ENCODE results near the gene HOXA10.

Gene HOXA10

DNA sequence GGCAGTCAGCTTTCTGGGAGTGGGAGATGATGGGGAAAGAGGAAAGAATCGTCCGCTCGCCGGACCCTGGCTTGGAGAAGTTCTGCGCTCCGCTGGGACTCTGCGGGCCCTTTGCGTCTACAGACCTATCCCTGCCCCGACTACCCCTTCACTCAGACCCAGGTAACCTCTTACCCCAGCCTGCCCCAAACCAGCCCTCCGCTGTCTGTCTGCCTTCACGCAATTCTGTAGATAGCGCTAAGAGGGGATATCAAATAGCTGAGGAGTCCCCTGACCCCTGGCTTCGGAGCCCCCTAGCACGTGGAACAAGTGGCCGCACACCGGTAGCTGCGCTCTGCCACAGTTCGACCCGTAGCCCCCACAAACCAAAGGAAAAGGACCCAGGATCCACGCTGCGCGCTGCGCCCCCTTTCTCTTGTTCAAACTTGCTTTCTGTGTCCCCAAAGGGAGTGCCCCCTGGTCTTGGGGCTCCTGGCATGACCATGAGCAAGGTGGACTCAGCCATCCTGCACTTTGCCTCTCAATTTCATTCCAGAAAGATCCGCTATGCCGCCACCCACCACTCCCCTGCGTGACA is 50.6 kb downstream of the HOXA10 start:
- no peak for ATAC-seq
- no peak for TF ChIP-seq ARNTL (CRISPR knock-in tag; IDR thresholded peaks at IDR 0.05; ENCODE audit: borderline replicate concordance, low read depth)
- TF ChIP-seq ZFP3 (CRISPR knock-in tag; IDR thresholded peaks at IDR 0.05) = no peak
- TF ChIP-seq, protein P1, sequence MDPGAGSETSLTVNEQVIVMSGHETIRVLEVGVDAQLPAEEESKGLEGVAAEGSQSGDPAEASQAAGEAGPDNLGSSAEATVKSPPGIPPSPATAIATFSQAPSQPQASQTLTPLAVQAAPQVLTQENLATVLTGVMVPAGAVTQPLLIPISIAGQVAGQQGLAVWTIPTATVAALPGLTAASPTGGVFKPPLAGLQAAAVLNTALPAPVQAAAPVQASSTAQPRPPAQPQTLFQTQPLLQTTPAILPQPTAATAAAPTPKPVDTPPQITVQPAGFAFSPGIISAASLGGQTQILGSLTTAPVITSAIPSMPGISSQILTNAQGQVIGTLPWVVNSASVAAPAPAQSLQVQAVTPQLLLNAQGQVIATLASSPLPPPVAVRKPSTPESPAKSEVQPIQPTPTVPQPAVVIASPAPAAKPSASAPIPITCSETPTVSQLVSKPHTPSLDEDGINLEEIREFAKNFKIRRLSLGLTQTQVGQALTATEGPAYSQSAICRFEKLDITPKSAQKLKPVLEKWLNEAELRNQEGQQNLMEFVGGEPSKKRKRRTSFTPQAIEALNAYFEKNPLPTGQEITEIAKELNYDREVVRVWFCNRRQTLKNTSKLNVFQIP (CRISPR knock-in tag; IDR thresholded peaks at IDR 0.05; ENCODE audit: borderline replicate concordance, low read depth) = no peak
- no peak for TF ChIP-seq TCF4 (CRISPR knock-in tag; IDR thresholded peaks at IDR 0.05; ENCODE audit: borderline replicate concordance)
- TF ChIP-seq, protein P2, sequence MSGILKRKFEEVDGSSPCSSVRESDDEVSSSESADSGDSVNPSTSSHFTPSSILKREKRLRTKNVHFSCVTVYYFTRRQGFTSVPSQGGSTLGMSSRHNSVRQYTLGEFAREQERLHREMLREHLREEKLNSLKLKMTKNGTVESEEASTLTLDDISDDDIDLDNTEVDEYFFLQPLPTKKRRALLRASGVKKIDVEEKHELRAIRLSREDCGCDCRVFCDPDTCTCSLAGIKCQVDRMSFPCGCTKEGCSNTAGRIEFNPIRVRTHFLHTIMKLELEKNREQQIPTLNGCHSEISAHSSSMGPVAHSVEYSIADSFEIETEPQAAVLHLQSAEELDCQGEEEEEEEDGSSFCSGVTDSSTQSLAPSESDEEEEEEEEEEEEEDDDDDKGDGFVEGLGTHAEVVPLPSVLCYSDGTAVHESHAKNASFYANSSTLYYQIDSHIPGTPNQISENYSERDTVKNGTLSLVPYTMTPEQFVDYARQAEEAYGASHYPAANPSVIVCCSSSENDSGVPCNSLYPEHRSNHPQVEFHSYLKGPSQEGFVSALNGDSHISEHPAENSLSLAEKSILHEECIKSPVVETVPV (CRISPR knock-in tag; IDR thresholded peaks at IDR 0.05) = no peak
- no peak for TF ChIP-seq ZFP30 (CRISPR knock-in tag; IDR thresholded peaks at IDR 0.05)
- TF ChIP-seq ESRRG (CRISPR knock-in tag; IDR thresholded peaks at IDR 0.05) = no peak
- no peak for TF ChIP-seq TOX (CRISPR knock-in tag; IDR thresholded peaks at IDR 0.05; ENCODE audit: borderline replicate concordance)
- no peak for TF ChIP-seq CSDC2 (CRISPR knock-in tag; IDR thresholded peaks at IDR 0.05)
- TF ChIP-seq SNAI2 (CRISPR knock-in tag; IDR thresholded peaks at IDR 0.05) = no peak
- TF ChIP-seq, protein P3, sequence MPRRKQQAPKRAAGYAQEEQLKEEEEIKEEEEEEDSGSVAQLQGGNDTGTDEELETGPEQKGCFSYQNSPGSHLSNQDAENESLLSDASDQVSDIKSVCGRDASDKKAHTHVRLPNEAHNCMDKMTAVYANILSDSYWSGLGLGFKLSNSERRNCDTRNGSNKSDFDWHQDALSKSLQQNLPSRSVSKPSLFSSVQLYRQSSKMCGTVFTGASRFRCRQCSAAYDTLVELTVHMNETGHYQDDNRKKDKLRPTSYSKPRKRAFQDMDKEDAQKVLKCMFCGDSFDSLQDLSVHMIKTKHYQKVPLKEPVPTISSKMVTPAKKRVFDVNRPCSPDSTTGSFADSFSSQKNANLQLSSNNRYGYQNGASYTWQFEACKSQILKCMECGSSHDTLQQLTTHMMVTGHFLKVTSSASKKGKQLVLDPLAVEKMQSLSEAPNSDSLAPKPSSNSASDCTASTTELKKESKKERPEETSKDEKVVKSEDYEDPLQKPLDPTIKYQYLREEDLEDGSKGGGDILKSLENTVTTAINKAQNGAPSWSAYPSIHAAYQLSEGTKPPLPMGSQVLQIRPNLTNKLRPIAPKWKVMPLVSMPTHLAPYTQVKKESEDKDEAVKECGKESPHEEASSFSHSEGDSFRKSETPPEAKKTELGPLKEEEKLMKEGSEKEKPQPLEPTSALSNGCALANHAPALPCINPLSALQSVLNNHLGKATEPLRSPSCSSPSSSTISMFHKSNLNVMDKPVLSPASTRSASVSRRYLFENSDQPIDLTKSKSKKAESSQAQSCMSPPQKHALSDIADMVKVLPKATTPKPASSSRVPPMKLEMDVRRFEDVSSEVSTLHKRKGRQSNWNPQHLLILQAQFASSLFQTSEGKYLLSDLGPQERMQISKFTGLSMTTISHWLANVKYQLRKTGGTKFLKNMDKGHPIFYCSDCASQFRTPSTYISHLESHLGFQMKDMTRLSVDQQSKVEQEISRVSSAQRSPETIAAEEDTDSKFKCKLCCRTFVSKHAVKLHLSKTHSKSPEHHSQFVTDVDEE (CRISPR knock-in tag; IDR thresholded peaks at IDR 0.05) = no peak
- TF ChIP-seq ZC3H10 (CRISPR knock-in tag; IDR thresholded peaks at IDR 0.05) = no peak
- no peak for TF ChIP-seq PPARA (CRISPR knock-in tag; IDR thresholded peaks at IDR 0.05; ENCODE audit: borderline replicate concordance)
- no peak for TF ChIP-seq BACH2 (CRISPR knock-in tag; IDR thresholded peaks at IDR 0.05; ENCODE audit: borderline replicate concordance)
- TF ChIP-seq ISL1 (CRISPR knock-in tag; IDR thresholded peaks at IDR 0.05) = no peak
- TF ChIP-seq OSR1 (CRISPR knock-in tag; IDR thresholded peaks at IDR 0.05) = no peak
- no peak for TF ChIP-seq RARB (CRISPR knock-in tag; IDR thresholded peaks at IDR 0.05)

DNA sequence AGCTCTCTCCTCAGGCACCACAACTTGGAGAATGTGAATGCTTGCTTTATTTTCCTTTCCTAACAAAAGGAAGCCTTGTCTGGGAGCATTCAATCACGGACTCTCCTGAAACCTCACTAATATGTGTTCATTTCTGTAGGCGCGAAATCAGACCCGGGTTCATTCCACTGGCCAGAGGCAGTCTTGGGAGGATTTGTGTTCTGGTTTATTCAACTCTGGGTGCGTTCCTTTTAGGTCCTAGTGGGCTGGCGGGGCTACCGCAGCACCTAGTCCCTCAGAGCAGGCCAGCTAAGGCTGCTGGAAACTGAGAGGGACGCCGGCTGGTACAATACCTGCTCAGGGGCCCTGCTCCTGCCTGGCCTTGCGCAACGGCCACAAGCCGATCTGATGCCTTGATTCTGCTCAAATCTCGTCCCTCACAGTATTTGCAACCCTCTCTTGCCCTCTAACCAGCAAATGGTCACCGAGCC is 51.1 kb downstream of the HOXA10 start:
- no peak for ATAC-seq

DNA sequence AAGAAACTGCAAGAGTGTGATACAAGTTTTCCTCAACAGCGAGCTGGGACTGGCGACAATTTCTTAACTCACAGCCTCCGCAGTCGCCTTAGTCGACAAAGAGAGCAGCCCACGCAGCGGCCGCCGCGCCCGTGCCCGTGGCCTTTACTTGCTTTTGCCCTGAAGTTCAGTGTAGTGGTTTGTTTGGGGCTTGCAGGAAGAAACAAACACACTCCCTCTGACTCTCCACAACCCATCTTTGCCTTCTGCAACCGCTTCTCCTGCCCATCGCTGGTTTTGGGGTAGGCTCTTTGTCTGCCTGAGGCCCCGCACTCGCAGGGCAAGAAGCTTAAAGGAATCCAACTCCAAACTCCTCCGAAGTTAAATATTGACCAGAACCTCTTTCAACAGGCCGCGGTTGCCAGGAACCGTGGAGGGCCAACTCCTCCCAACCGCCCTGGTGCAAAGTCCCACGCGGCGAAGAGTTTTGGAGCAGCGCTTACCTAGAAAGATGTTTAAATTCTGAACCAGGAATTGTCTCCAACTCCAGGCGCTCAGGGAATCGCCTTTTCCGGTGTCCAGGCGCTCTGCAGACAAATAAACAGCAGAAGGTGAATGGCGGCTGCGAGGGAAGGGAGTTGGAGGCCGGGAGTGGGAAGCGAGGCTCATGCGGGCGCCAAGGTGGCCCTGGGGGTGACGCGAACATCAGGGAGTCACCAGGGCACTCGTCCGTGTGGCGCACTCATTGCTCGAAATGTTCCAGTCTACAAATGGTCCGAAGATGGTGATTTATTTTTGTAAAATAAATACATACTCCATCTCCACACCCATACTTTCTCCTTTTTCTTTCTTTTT is 51.8 kb downstream of the HOXA10 start:
- TF ChIP-seq RARB (CRISPR knock-in tag; IDR thresholded peaks at IDR 0.05) = no peak
- no peak for TF ChIP-seq ISL1 (CRISPR knock-in tag; IDR thresholded peaks at IDR 0.05)
- TF ChIP-seq ZC3H10 (CRISPR knock-in tag; IDR thresholded peaks at IDR 0.05) = no peak
- TF ChIP-seq OSR1 (CRISPR knock-in tag; IDR thresholded peaks at IDR 0.05) = no peak
- no peak for TF ChIP-seq BACH2 (CRISPR knock-in tag; IDR thresholded peaks at IDR 0.05; ENCODE audit: borderline replicate concordance)
- TF ChIP-seq, protein P3 (CRISPR knock-in tag; IDR thresholded peaks at IDR 0.05) = no peak
- no peak for TF ChIP-seq TOX (CRISPR knock-in tag; IDR thresholded peaks at IDR 0.05; ENCODE audit: borderline replicate concordance)
- no peak for TF ChIP-seq ESRRG (CRISPR knock-in tag; IDR thresholded peaks at IDR 0.05)
- no peak for TF ChIP-seq ZFP3 (CRISPR knock-in tag; IDR thresholded peaks at IDR 0.05)
- no peak for TF ChIP-seq ZNF565 (CRISPR knock-in tag; conservative IDR thresholded peaks at IDR 0.05; ENCODE audit: low read depth)
- TF ChIP-seq, protein P4, sequence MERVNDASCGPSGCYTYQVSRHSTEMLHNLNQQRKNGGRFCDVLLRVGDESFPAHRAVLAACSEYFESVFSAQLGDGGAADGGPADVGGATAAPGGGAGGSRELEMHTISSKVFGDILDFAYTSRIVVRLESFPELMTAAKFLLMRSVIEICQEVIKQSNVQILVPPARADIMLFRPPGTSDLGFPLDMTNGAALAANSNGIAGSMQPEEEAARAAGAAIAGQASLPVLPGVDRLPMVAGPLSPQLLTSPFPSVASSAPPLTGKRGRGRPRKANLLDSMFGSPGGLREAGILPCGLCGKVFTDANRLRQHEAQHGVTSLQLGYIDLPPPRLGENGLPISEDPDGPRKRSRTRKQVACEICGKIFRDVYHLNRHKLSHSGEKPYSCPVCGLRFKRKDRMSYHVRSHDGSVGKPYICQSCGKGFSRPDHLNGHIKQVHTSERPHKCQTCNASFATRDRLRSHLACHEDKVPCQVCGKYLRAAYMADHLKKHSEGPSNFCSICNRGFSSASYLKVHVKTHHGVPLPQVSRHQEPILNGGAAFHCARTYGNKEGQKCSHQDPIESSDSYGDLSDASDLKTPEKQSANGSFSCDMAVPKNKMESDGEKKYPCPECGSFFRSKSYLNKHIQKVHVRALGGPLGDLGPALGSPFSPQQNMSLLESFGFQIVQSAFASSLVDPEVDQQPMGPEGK (CRISPR knock-in tag; IDR thresholded peaks at IDR 0.05; ENCODE audit: borderline replicate concordance) = no peak
- no peak for TF ChIP-seq PPARA (CRISPR knock-in tag; IDR thresholded peaks at IDR 0.05; ENCODE audit: borderline replicate concordance)
- TF ChIP-seq, protein P5, sequence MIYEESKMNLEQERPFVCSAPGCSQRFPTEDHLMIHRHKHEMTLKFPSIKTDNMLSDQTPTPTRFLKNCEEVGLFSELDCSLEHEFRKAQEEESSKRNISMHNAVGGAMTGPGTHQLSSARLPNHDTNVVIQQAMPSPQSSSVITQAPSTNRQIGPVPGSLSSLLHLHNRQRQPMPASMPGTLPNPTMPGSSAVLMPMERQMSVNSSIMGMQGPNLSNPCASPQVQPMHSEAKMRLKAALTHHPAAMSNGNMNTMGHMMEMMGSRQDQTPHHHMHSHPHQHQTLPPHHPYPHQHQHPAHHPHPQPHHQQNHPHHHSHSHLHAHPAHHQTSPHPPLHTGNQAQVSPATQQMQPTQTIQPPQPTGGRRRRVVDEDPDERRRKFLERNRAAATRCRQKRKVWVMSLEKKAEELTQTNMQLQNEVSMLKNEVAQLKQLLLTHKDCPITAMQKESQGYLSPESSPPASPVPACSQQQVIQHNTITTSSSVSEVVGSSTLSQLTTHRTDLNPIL (CRISPR knock-in tag; IDR thresholded peaks at IDR 0.05; ENCODE audit: low read depth) = no peak
- no peak for TF ChIP-seq SNAI2 (CRISPR knock-in tag; IDR thresholded peaks at IDR 0.05)
- TF ChIP-seq ZNF70 (CRISPR knock-in tag; IDR thresholded peaks at IDR 0.05) = no peak
- ATAC-seq = no peak

More for the DNA sequence above, 51.1 kb downstream of the HOXA10 start:
- no peak for TF ChIP-seq GLIS3 (CRISPR knock-in tag; IDR thresholded peaks at IDR 0.05)
- TF ChIP-seq ZNF8 (CRISPR knock-in tag; IDR thresholded peaks at IDR 0.05) = no peak
- TF ChIP-seq OSR1 (CRISPR knock-in tag; IDR thresholded peaks at IDR 0.05) = no peak
- no peak for TF ChIP-seq ZC3H10 (CRISPR knock-in tag; IDR thresholded peaks at IDR 0.05)
- TF ChIP-seq TCF4 (CRISPR knock-in tag; IDR thresholded peaks at IDR 0.05; ENCODE audit: borderline replicate concordance) = no peak
- no peak for TF ChIP-seq ARNTL (CRISPR knock-in tag; IDR thresholded peaks at IDR 0.05; ENCODE audit: borderline replicate concordance, low read depth)
- no peak for TF ChIP-seq ZFP3 (CRISPR knock-in tag; IDR thresholded peaks at IDR 0.05)
- no peak for TF ChIP-seq RARB (CRISPR knock-in tag; IDR thresholded peaks at IDR 0.05)
- no peak for TF ChIP-seq ESRRG (CRISPR knock-in tag; IDR thresholded peaks at IDR 0.05)
- no peak for TF ChIP-seq CSDC2 (CRISPR knock-in tag; IDR thresholded peaks at IDR 0.05)
- no peak for TF ChIP-seq SNAI2 (CRISPR knock-in tag; IDR thresholded peaks at IDR 0.05)
- no peak for TF ChIP-seq ZFP30 (CRISPR knock-in tag; IDR thresholded peaks at IDR 0.05)
- no peak for TF ChIP-seq ISL1 (CRISPR knock-in tag; IDR thresholded peaks at IDR 0.05)
